GM18505 (cell line): ENCODE results near the gene COA1.
"Not testable (repeated sequence)": the region's sequence is repeated elsewhere in the genome, so short reads cannot be mapped to it uniquely, and the experiment has no call there.

Source experiments
- ATAC-seq: cut with Tn5 transposase; IDR thresholded peaks from one replicate; pipeline ENCODE4 v1.9.1; 2021; ENCODE audit not compliant: unreplicated experiment
- POLR2A ChIP-seq: IDR thresholded peaks from 4 replicates; pipeline ENCODE4 v1.6.1; 2011; ENCODE audit warnings: borderline replicate concordance; ENCODE audit not compliant: insufficient read depth, insufficient read length; ENCODE audit errors: extremely low read depth

Gene COA1

DNA sequence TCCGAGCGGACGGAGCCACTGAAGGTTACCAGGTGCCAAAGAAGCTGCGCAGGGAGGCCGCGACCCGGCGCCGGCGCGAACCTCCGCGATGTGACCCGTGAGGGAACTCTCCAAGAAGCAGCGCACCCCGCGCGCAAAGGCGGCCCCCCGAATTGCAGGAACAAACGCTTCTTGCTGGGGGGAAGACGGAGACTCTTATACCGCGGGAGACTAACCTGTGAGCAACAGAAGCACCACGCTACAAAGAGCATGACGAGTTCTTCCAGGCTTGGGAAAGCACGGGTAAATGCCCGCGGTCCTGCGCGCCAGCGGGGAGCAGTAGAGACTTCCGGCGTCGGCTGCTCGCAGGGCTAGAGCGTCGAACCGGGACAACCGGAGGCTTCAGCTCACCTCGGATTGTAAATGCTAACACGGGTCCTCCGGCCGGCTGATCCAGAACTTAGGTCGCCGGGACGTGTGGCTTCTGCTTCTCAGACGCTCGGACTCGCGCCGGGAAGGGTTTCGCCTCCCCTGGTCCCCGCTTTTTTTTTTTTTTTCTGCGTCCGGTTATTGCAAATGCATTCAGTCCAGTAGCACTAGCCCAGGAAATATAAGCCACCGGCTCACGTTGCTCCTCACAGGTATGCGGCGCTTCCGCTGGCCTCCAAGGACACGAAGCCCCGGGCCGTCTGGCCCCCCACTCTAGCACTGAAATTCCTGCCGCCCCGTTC lies at the start of gene COA1:
COA1 (minus strand) TSS at position 310 of the 710 bp plus-strand sequence. CDS start 80,909 bp downstream, outside the sequence.
- peak; percentile 93 for TF ChIP-seq POLR2A
- peak; percentile 76 for ATAC-seq

DNA sequence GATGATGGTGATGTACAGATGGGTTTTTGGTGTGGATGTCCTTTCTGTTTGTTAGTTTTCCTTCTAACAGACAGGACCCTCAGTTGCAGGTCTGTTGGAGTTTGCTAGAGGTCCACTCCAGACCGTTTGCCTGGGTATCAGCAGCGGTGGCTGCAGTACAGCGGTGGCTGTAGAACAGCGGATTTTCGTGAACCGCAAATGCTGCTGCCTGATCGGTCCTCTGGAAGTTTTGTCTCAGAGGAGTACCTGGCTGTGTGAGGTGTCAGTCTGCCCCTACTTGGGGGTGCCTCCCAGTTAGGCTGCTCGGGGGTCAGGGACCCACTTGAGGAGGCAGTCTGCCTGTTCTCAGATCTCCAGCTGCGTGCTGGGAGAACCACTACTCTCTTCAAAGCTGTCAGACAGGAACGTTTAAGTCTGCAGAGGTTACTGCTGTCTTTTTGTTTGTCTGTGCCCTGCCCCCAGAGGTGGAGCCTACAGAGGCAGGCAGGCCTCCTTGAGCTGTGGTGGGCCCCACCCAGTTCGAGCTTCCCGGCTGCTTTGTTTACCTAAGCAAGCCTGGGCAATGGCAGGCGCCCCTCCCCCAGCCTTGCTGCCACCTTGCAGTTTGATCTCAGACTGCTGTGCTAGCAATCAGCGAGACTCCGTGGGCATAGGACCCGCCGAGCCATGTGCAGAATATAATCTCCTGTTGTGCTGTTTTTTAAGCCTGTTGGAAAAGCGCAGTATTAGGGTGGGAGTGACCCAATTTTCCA lies 49.1 kb upstream of the COA1 start:
- ATAC-seq = not testable (repeated sequence)

- ATAC-seq = not testable (repeated sequence)
Observed at GRCh38 chr7:43775255-43775654, 45.9 kb upstream of the COA1 start.

DNA sequence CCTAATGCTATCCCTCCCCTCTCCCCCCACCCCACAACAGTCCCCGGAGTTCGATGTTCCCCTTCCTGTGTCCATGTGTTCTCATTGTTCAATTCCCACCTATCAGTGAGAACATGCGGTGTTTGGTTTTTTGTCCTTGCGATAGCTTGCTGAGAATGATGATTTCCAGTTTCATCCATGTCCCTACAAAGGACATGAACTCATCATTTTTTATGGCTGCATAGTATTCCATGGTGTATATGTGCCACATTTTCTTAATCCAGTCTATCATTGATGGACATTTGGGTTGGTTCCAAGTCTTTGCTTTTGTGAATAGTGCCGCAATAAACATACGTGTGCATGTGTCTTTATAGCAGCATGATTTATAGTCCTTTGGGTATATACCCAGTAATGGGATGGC lies 43.9 kb upstream of the COA1 start:
- not testable (repeated sequence) for ATAC-seq

GRCh38 chr7:43771573-43771972 lies 42.2 kb upstream of the COA1 start:
- ATAC-seq = no peak
- no peak for TF ChIP-seq POLR2A

DNA sequence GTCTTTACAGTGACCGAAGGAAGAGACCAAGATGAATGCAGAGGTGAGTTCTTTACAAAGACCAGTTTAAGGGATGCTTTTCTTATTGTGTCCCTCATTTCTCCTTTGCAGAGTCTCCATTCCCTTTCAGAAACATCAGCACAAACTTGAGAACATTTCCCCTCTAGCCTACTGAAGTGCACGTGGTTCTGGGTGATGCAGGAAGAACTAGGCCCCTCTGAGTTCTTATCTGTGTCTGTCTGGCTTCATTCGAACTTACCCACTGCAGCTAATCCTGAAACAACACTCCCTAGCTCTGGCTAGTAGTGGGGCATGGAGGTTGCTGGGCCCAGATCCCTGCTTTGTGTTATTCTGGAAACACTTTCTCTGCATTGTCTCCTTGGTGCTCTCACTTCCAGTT lies 41.8 kb upstream of the COA1 start:
- TF ChIP-seq POLR2A = no peak
- ATAC-seq = no peak

GRCh38 chr7:43769791-43770465 lies 40.6 kb upstream of the COA1 start:
- TF ChIP-seq POLR2A = no peak
- no peak for ATAC-seq

DNA sequence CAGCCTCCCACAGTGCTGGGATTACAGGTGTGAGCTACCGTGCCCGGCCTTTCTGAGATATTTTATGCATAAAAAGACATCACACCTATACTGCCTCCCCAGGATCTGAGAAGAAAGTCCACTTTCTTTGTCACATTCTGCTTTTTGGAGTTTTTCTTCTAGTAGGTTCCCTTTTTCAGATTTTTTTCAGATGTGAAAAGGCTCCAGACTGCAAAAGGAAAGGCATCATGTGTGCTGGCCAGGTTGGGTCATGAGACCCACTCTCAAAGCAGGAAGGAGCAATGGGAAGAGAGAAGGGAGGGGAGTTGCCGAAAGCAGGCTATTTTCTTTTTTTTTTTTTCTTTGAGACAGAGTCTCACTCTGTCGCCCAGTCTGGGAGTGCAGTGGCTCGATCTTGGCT lies 40.0 kb upstream of the COA1 start:
- ATAC-seq = no peak

GRCh38 chr7:43768887-43769272 lies 39.6 kb upstream of the COA1 start:
- no peak for TF ChIP-seq POLR2A
- ATAC-seq = no peak

More for the DNA sequence above, 40.0 kb upstream of the COA1 start:
- TF ChIP-seq POLR2A = no peak

DNA sequence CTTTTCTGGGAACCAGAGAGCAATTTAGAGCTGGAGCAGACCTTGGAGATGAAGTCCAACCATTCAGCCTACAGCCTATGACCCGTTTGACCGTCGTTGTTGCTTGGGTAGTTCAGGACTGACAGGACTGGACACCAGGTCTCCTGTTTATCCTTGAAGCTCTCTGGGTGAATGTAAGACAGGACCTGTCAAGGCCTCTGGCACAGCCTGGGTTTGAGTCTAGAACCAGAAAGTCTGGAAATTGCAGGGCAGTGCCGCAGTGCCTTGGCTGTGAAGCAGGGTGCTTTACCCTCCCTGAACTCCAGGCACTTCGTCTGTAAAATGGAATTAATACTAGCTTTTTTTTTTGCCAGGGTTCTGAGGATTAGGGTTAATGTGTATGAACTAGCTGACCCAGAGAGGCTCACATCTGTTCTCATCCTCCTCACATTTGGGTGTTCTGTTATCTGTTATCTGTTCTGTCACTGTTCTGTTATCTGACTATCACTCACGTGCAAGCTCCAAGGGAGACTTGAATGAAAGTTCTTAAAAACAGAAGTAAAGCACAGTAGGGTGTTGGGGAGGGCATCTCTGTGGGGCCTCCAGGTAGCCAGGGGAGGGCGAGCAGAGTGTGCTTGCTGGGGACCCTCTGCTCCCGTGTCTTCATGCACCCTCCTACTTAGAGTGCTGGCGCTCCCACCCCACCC lies 39.0 kb upstream of the COA1 start:
- no peak for ATAC-seq
- TF ChIP-seq POLR2A = no peak

DNA sequence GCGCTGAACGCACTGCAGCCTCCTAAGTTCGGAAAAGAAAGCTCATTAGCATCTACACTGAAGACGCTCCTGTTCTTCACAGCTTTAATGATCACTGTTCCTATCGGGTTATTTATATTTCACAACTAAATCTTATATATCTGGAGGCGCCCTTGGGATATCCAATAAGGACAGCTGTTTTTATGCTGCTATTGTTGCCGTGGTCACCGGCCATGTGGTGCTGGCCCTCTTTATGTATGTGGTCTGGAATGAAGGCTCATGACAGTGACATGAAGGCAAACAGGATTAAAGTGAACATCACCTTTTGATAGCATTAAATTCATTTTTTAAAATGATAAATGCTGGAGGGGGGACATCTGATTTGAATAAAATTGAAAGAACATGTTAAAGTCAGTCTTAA lies 38.0 kb upstream of the COA1 start:
- ATAC-seq = no peak
- TF ChIP-seq POLR2A = no peak

DNA sequence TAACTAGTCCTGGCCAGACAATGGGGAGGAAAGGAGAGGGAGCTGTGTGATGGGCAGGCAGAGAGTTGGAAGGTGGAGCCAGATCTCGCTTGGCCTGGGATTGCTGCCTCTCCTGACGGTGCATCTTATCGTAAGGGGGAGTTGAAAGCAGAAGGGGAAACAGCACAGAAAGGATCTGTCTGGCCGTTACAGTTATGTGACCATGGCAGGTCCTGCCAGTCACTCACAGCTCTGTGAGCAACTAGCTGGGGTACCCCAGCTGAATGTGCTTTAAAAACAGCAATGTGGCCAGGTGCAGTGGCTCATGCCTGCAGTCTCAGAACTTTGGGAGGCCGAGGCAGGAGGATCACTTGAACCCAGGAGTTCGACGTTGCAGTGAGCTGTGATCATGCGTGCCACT lies 37.2 kb upstream of the COA1 start:
- no peak for ATAC-seq
- no peak for TF ChIP-seq POLR2A

GRCh38 chr7:43764807-43765491 lies 35.6 kb upstream of the COA1 start:
- no peak for ATAC-seq
- TF ChIP-seq POLR2A = no peak

GRCh38 chr7:43764039-43764761 lies 34.9 kb upstream of the COA1 start:
- no peak for ATAC-seq
- no peak for TF ChIP-seq POLR2A
